GM23338 (cell line): ENCODE data around the gene GPR162. TPM values are rescaled to one million over a fixed set of nuclear protein-coding genes. Genes with fewer than 3 reads are reported as not detected.

Source experiments
- ATAC-seq: fragments of 200-7000 bp; cut with Tn5 transposase; 3 replicates; pipeline ENCODE4 v1.9.1; 2020
- DNase-seq: peaks from one replicate; pipeline ENCODE4 v3.0.0-alpha.2; 2015; ENCODE audit warnings: low spot score
- H2AFZ ChIP-seq: fragments of 200-600 bp; sonication (generic); 2 replicates; pipeline ENCODE4 v1.8.0; 2016; ENCODE audit warnings: antibody characterized with exemption, mild to moderate bottlenecking, moderate library complexity
- H3F3A ChIP-seq: fragments of 200-600 bp; sonication (generic); replicated peaks from 2 replicates; pipeline ENCODE4 v1.8.0; 2017; ENCODE audit warnings: antibody characterized with exemption, mixed run types, low read depth
- H3K27ac ChIP-seq: fragments of 200-600 bp; sonication (generic); 2 replicates; pipeline ENCODE4 v1.6.1; 2016; ENCODE audit warnings: low read depth
- H3K27me3 ChIP-seq: fragments of 200-600 bp; sonication (generic); 2 replicates; pipeline ENCODE4 v1.8.0; 2016; ENCODE audit warnings: mild to moderate bottlenecking, mixed run types, moderate library complexity; ENCODE audit not compliant: insufficient read depth
- H3K36me3 ChIP-seq: fragments of 200-600 bp; sonication (generic); 2 replicates; pipeline ENCODE4 v1.8.0; 2016; ENCODE audit warnings: mild to moderate bottlenecking; ENCODE audit not compliant: insufficient read depth
- H3K4me1 ChIP-seq: fragments of 200-600 bp; sonication (generic); 2 replicates; pipeline ENCODE4 v1.8.0; 2016; ENCODE audit warnings: mild to moderate bottlenecking, moderate library complexity; ENCODE audit not compliant: insufficient read depth
- H3K4me2 ChIP-seq: fragments of 200-600 bp; sonication (generic); 2 replicates; pipeline ENCODE4 v1.7.1; 2017; ENCODE audit warnings: mixed run types
- H3K4me3 ChIP-seq: fragments of 200-600 bp; sonication (generic); 2 replicates; pipeline ENCODE4 v1.6.1; 2016; ENCODE audit warnings: mixed run types
- H3K79me2 ChIP-seq: fragments of 200-600 bp; sonication (generic); replicated peaks from 2 replicates; pipeline ENCODE4 v1.8.0; 2017; ENCODE audit warnings: mild to moderate bottlenecking; ENCODE audit not compliant: insufficient read depth
- H3K9me2 ChIP-seq: fragments of 200-600 bp; sonication (generic); 2 replicates; pipeline ENCODE4 v1.8.0; 2017; ENCODE audit not compliant: insufficient read depth
- H4K20me1 ChIP-seq: fragments of 200-600 bp; sonication (generic); replicated peaks from 2 replicates; pipeline ENCODE4 v1.8.0; 2017; ENCODE audit warnings: mild to moderate bottlenecking; ENCODE audit not compliant: insufficient read depth
- H3K27ac Mint-ChIP-seq: 2 replicates; pipeline ENCODE4 v1.8.0; 2020; ENCODE audit warnings: inconsistent platforms, mild to moderate bottlenecking, moderate library complexity, mixed read lengths
- H3K27me3 Mint-ChIP-seq: 3 replicates; pipeline ENCODE4 v1.8.0; 2022; ENCODE audit warnings: low read depth, mild to moderate bottlenecking, moderate library complexity, mixed read lengths, inconsistent platforms; ENCODE audit not compliant: insufficient read depth, poor library complexity
- H3K36me3 Mint-ChIP-seq: 3 replicates; pipeline ENCODE4 v1.8.0; 2021; ENCODE audit warnings: low read depth, mild to moderate bottlenecking, inconsistent platforms, moderate library complexity, mixed read lengths
- H3K4me1 Mint-ChIP-seq: 3 replicates; pipeline ENCODE4 v1.8.0; 2020; ENCODE audit warnings: mild to moderate bottlenecking, inconsistent platforms, mixed read lengths
- H3K4me3 Mint-ChIP-seq: 3 replicates; pipeline ENCODE4 v1.8.0; 2021; ENCODE audit warnings: moderate library complexity, mild to moderate bottlenecking, inconsistent platforms, mixed read lengths
- H3K9me3 Mint-ChIP-seq: 3 replicates; pipeline ENCODE4 v1.8.0; 2020; ENCODE audit warnings: moderate library complexity, mild to moderate bottlenecking, inconsistent platforms, mixed read lengths
- NANOG ChIP-seq: IDR thresholded peaks from 2 replicates; pipeline ENCODE4 v1.6.1; 2016; ENCODE audit warnings: antibody characterized with exemption, borderline replicate concordance
- POLR2AphosphoS5 ChIP-seq: IDR thresholded peaks from 2 replicates; pipeline ENCODE4 v1.6.1; 2016; ENCODE audit warnings: antibody characterized with exemption, low read depth
- ZNF114 ChIP-seq: fragments of 250-450 bp; sonication (Bioruptor Pico); IDR thresholded peaks from 2 replicates; pipeline ENCODE4 v1.5.0; 2020; ENCODE audit warnings: mild to moderate bottlenecking, moderate library complexity
- polyA plus RNA-seq: library from polyadenylated mRNA; unstranded; fragments of >200 nt; fragmentation: Nextera tagmentation; extraction: Ambion mirVana; gene quantifications from 2 replicates; pipeline ENCODE4 v1.2.1, GENCODE V29; 2016
- total RNA-seq: library from RNA; depleted of rRNA; stranded (reverse); fragments of >200 nt; shearing (Covaris generic); gene quantifications from 2 replicates; pipeline ENCODE4 v1.2.3, GENCODE V29; 2014
- TF ChIP-seq, protein P1 (sequence below): fragments of 250-450 bp; sonication (Bioruptor Pico); IDR thresholded peaks from 2 replicates; pipeline ENCODE4 v1.5.0; 2020; ENCODE audit warnings: mild to moderate bottlenecking, moderate library complexity

GPR162 gene
- total and polyA plus RNA-seq, 2 experiments from 2014 or later, result 4.7 to 5.0 TPM

DNA sequence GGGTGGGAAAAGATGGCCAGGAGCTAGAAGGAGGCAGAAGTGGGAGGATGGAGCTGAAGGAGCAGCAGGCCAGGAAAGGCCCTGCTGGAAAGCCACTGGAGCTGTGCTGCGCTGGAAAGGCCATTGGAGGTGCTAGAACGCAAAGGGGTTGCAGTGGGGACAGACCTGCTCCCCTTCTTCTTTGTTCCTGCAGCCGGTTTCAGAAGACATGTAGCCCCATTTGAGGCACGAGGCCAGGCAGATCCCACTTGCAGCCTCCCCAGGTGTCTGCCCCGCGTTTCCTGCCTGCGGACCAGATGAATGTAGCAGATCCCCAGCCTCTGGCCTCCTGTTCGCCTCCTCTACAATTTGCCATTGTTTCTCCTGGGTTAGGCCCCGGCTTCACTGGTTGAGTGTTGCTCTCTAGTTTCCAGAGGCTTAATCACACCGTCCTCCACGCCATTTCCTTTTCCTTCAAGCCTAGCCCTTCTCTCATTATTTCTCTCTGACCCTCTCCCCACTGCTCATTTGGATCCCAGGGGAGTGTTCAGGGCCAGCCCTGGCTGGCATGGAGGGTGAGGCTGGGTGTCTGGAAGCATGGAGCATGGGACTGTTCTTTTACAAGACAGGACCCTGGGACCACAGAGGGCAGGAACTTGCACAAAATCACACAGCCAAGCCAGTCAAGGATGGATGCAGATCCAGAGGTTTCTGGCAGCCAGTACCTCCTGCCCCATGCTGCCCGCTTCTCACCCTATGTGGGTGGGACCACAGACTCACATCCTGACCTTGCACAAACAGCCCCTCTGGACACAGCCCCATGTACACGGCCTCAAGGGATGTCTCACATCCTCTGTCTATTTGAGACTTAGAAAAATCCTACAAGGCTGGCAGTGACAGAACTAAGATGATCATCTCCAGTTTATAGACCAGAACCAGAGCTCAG, 2.3 kb upstream of the GPR162 start:
- no peaks in the 10 kb centered on the region for H3K9me2 ChIP-seq
- H3K79me2 ChIP-seq, result no peaks in the 10 kb centered on the region
- H3K4me1 ChIP-seq, result peaks cover 47% of the 10 kb centered on the region
- TF ChIP-seq NANOG, result no peak
- TF ChIP-seq POLR2AphosphoS5, result no peak
- no peak for TF ChIP-seq ZNF114 (CRISPR knock-in tag)
- TF ChIP-seq, protein P1, sequence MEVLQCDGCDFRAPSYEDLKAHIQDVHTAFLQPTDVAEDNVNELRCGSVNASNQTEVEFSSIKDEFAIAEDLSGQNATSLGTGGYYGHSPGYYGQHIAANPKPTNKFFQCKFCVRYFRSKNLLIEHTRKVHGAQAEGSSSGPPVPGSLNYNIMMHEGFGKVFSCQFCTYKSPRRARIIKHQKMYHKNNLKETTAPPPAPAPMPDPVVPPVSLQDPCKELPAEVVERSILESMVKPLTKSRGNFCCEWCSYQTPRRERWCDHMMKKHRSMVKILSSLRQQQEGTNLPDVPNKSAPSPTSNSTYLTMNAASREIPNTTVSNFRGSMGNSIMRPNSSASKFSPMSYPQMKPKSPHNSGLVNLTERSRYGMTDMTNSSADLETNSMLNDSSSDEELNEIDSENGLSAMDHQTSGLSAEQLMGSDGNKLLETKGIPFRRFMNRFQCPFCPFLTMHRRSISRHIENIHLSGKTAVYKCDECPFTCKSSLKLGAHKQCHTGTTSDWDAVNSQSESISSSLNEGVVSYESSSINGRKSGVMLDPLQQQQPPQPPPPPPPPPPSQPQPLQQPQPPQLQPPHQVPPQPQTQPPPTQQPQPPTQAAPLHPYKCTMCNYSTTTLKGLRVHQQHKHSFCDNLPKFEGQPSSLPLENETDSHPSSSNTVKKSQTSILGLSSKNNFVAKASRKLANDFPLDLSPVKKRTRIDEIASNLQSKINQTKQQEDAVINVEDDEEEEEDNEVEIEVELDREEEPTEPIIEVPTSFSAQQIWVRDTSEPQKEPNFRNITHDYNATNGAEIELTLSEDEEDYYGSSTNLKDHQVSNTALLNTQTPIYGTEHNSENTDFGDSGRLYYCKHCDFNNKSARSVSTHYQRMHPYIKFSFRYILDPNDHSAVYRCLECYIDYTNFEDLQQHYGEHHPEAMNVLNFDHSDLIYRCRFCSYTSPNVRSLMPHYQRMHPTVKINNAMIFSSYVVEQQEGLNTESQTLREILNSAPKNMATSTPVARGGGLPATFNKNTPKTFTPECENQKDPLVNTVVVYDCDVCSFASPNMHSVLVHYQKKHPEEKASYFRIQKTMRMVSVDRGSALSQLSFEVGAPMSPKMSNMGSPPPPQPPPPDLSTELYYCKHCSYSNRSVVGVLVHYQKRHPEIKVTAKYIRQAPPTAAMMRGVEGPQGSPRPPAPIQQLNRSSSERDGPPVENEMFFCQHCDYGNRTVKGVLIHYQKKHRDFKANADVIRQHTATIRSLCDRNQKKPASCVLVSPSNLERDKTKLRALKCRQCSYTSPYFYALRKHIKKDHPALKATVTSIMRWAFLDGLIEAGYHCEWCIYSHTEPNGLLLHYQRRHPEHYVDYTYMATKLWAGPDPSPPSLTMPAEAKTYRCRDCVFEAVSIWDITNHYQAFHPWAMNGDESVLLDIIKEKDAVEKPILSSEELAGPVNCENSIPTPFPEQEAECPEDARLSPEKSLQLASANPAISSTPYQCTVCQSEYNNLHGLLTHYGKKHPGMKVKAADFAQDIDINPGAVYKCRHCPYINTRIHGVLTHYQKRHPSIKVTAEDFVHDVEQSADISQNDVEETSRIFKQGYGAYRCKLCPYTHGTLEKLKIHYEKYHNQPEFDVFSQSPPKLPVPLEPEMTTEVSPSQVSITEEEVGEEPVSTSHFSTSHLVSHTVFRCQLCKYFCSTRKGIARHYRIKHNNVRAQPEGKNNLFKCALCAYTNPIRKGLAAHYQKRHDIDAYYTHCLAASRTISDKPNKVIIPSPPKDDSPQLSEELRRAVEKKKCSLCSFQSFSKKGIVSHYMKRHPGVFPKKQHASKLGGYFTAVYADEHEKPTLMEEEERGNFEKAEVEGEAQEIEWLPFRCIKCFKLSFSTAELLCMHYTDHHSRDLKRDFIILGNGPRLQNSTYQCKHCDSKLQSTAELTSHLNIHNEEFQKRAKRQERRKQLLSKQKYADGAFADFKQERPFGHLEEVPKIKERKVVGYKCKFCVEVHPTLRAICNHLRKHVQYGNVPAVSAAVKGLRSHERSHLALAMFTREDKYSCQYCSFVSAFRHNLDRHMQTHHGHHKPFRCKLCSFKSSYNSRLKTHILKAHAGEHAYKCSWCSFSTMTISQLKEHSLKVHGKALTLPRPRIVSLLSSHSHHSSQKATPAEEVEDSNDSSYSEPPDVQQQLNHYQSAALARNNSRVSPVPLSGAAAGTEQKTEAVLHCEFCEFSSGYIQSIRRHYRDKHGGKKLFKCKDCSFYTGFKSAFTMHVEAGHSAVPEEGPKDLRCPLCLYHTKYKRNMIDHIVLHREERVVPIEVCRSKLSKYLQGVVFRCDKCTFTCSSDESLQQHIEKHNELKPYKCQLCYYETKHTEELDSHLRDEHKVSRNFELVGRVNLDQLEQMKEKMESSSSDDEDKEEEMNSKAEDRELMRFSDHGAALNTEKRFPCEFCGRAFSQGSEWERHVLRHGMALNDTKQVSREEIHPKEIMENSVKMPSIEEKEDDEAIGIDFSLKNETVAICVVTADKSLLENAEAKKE, result no peak
- Mint-ChIP-seq H3K27ac (no peak overlapping the region), H3K9me3 (no peaks in the 10 kb centered on the region), H3K4me3 (peak overlapping the region; percentile 45; the same call in 2 of the 3 replicates), H3K4me1 (peaks cover 53% of the 10 kb centered on the region), H3K36me3 (no peaks in the 10 kb centered on the region), H3K27me3 (peaks cover 37% of the 10 kb centered on the region)
- no peak overlapping the region for H2AFZ ChIP-seq
- H3K27me3 ChIP-seq, result peaks cover 36% of the 10 kb centered on the region
- DNase-seq (no peak), ATAC-seq (peak; percentile 3; the same call in 2 of the 3 replicates)
- no peak overlapping the region for H3K27ac ChIP-seq
- H3F3A ChIP-seq, result peaks cover 12% of the 10 kb centered on the region; the same call in 1 of the 2 replicates
- peak overlapping the region; percentile 94 for H3K4me2 ChIP-seq
- no peak overlapping the region for H3K4me3 ChIP-seq
- no peaks in the 10 kb centered on the region for H3K36me3 ChIP-seq
- no peaks in the 10 kb centered on the region for H4K20me1 ChIP-seq

DNA sequence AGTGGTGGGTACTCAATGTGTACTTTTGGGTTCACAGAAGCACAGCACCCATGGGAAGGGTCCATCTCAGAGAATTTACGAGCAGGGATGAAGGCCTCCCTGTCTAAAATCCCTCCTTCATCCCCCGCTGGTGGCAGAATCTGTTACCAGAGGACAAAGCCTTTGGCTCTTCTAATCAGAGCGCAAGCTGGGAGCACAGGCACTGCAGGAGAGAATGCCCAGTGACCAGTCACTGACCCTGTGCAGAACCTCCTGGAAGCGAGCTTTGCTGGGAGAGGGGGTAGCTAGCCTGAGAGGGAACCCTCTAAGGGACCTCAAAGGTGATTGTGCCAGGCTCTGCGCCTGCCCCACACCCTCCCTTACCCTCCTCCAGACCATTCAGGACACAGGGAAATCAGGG, 1.5 kb upstream of the GPR162 start:
- Mint-ChIP-seq H3K4me1 (peaks cover 59% of the 10 kb centered on the region), H3K9me3 (no peaks in the 10 kb centered on the region), H3K27me3 (peaks cover 30% of the 10 kb centered on the region), H3K27ac (no peak overlapping the region), H3K36me3 (peaks cover 6% of the 10 kb centered on the region; the same call in 2 of the 3 replicates), H3K4me3 (peak overlapping the region; percentile 81; the same call in 2 of the 3 replicates)
- DNase-seq (no peak), ATAC-seq (no peak)
- peaks cover 12% of the 10 kb centered on the region; the same call in 1 of the 2 replicates for H3F3A ChIP-seq
- no peak overlapping the region for H2AFZ ChIP-seq
- no peak overlapping the region for H3K4me3 ChIP-seq
- peaks cover 47% of the 10 kb centered on the region for H3K4me1 ChIP-seq
- no peaks in the 10 kb centered on the region for H3K79me2 ChIP-seq
- peak overlapping the region; percentile 94 for H3K4me2 ChIP-seq
- H3K27me3 ChIP-seq, result peaks cover 44% of the 10 kb centered on the region
- H3K9me2 ChIP-seq, result no peaks in the 10 kb centered on the region
- no peaks in the 10 kb centered on the region for H3K36me3 ChIP-seq
- H3K27ac ChIP-seq, result no peak overlapping the region
- H4K20me1 ChIP-seq, result no peaks in the 10 kb centered on the region
- TF ChIP-seq, protein P1, result no peak
